K562 (cell line): Measurements from ENCODE around the gene VSIG10. TPM values are rescaled to one million over a fixed set of nuclear protein-coding genes. Genes with fewer than 3 reads are reported as not detected.

Source experiments
- ATAC-seq: fragments of 200-7000 bp; cut with Tn5 transposase; 3 replicates; pipeline ENCODE4 v1.9.1; 2020; ENCODE audit warnings: moderate library complexity
- BruUV-seq: library from RNA; stranded (reverse); fragments of 400-500 nt; replicated peaks from 2 replicates; lab custom pipeline; 2021; lab: Mats Ljungman, UMichigan
- CTCF ChIA-PET: fragments of 300-600 bp; formaldehyde crosslinking; extraction: SDS; loops from one replicate; lab custom pipeline; 2021; ENCODE audit warnings: low intra/inter-chr PET ratio; lab: Yijun Ruan, JAX
- POLR2A ChIA-PET: fragments of 300-600, 350-650 bp; sonication (Branson Sonifier 250); formaldehyde crosslinking; extraction: SDS; loops from one replicate; lab custom pipeline; 2021; ENCODE audit warnings: antibody characterized with exemption, inconsistent platforms; lab: Yijun Ruan, JAX
- DNase-seq, 4 experiments: peaks; one replicate each; pipeline versions ENCODE4 v3.0.0 to v3.0.0-alpha.2; 2011 to 2018; ENCODE audit warnings: low spot score in 3 of 4, mixed read lengths in 3 of 4; ENCODE audit errors: extremely low read depth in 1 of 4
- FAIRE-seq: peaks from 2 replicates; lab custom pipeline; 2011; peaks lifted over from hg19 to GRCh38; lab: Jason Lieb, UNC
- H2AFZ ChIP-seq: 2 replicates; pipeline ENCODE4 v1.6.0; 2011; ENCODE audit warnings: low read depth, low read length, control low read depth, inconsistent platforms
- H3K27ac ChIP-seq: fragments of 200-600 bp; 3 replicates; pipeline ENCODE4 v1.8.0; 2011; ENCODE audit warnings: low read depth, mild to moderate bottlenecking, control low read depth, inconsistent platforms, low read length, moderate library complexity, mixed read lengths; ENCODE audit errors: extremely low read depth
- H3K27me3 ChIP-seq, 2 experiments: fragments of 300-600 bp in 1 of 2; 2 replicates in 1 of 2; 3 replicates in 1 of 2; pipeline versions ENCODE4 v1.6.0 to v1.8.0; 2011; ENCODE audit warnings: inconsistent platforms in 2 of 2, low read length in 2 of 2, mild to moderate bottlenecking in 1 of 2, mixed read lengths in 1 of 2, moderate library complexity in 1 of 2; ENCODE audit not compliant: control insufficient read depth in 2 of 2, insufficient read depth in 2 of 2
- H3K36me3 ChIP-seq: fragments of 300-600 bp; 3 replicates; pipeline ENCODE4 v1.8.0; 2011; ENCODE audit warnings: mild to moderate bottlenecking, low read length, inconsistent platforms; ENCODE audit not compliant: control insufficient read depth, insufficient read depth
- H3K4me1 ChIP-seq, 2 experiments: fragments of 200-600 bp in 1 of 2; replicated peaks in 1 of 2; 2 replicates in 1 of 2; 3 replicates in 1 of 2; pipeline versions ENCODE4 v1.5.1 to v1.8.0; 2011; ENCODE audit warnings: inconsistent platforms in 2 of 2, low read length in 2 of 2, mild to moderate bottlenecking in 1 of 2, mixed read lengths in 1 of 2, moderate library complexity in 1 of 2; ENCODE audit not compliant: control insufficient read depth in 2 of 2, insufficient read depth in 2 of 2
- H3K4me2 ChIP-seq: 2 replicates; pipeline ENCODE4 v1.6.1; 2011; ENCODE audit warnings: low read length, control low read depth, inconsistent platforms, mixed read lengths; ENCODE audit not compliant: insufficient read depth
- H3K4me3 ChIP-seq: fragments of 200-600 bp; sonication (generic), shearing (Covaris generic); 2 replicates; pipeline ENCODE4 v1.5.1; 2016; ENCODE audit warnings: control low read depth, inconsistent platforms
- H3K79me2 ChIP-seq: fragments of 200-600 bp; 3 replicates; pipeline ENCODE4 v1.8.0; 2011; ENCODE audit warnings: low read length, inconsistent platforms; ENCODE audit not compliant: control insufficient read depth, insufficient read depth
- H3K9ac ChIP-seq, 2 experiments: 2 replicates each; pipeline versions ENCODE4 v1.6.0 to v1.6.1; 2011; ENCODE audit warnings: low read depth in 2 of 2, low read length in 2 of 2, control low read depth in 1 of 2, inconsistent platforms in 1 of 2, mild to moderate bottlenecking in 1 of 2, mixed read lengths in 1 of 2; ENCODE audit not compliant: insufficient read depth in 1 of 2
- H3K9me1 ChIP-seq: one replicate; pipeline ENCODE4 v1.6.0; 2011; ENCODE audit warnings: inconsistent platforms, mild to moderate bottlenecking, low read length, moderate library complexity; ENCODE audit not compliant: control insufficient read depth, insufficient read depth
- H3K9me3 ChIP-seq: replicated peaks from 2 replicates; pipeline ENCODE4 v1.5.1; 2011; ENCODE audit warnings: low read depth, low read length, inconsistent platforms; ENCODE audit not compliant: control insufficient read depth, insufficient read depth
- H4K20me1 ChIP-seq: replicated peaks from 2 replicates; pipeline ENCODE4 v1.6.1; 2011; ENCODE audit warnings: low read length, inconsistent platforms, mixed read lengths; ENCODE audit not compliant: control insufficient read depth, insufficient read depth
- ARID2 ChIP-seq: fragments of 450-650 bp; IDR thresholded peaks from 2 replicates; pipeline ENCODE4 v1.6.1; 2017; ENCODE audit warnings: antibody characterized with exemption, mild to moderate bottlenecking
- DACH1 ChIP-seq: fragments of 450-650 bp; IDR thresholded peaks from 2 replicates; pipeline ENCODE4 v1.6.1; 2018; ENCODE audit not compliant: partially characterized antibody
- GATA2 ChIP-seq: sonication (generic); formaldehyde crosslinking; IDR thresholded peaks from 2 replicates; pipeline ENCODE4 v1.4.0; 2020; ENCODE audit warnings: mild to moderate bottlenecking, missing genetic modification reagents
- GTF2A2 ChIP-seq: IDR thresholded peaks from 2 replicates; pipeline ENCODE4 v1.6.1; 2016; ENCODE audit warnings: mild to moderate bottlenecking, missing genetic modification characterization, missing compliant biosample characterization
- HMG20B ChIP-seq: fragments of 250-450 bp; sonication (Bioruptor Pico); IDR thresholded peaks from 2 replicates; pipeline ENCODE4 v1.5.0; 2021; ENCODE audit warnings: mild to moderate bottlenecking
- HOXB6 ChIP-seq: fragments of 250-450 bp; sonication (Bioruptor Pico); IDR thresholded peaks from 2 replicates; pipeline ENCODE4 v1.5.1; 2022; ENCODE audit warnings: mild to moderate bottlenecking, borderline replicate concordance
- JUN ChIP-seq, 2 experiments: sonication (generic) in 1 of 2; formaldehyde crosslinking in 1 of 2; IDR thresholded peaks; 2 replicates each; pipeline versions ENCODE4 v1.6.1 to v1.8.0; 2012 to 2022; ENCODE audit warnings: borderline replicate concordance in 2 of 2, mild to moderate bottlenecking in 2 of 2, improper control_type of control experiment in 1 of 2, low read depth in 1 of 2, low read length in 1 of 2, missing genetic modification reagents in 1 of 2
- MCM2 ChIP-seq: fragments of 450-650 bp; IDR thresholded peaks from 2 replicates; pipeline ENCODE4 v1.6.1; 2017; ENCODE audit warnings: low read depth, mild to moderate bottlenecking
- NFRKB ChIP-seq: fragments of 450-650 bp; IDR thresholded peaks from 2 replicates; pipeline ENCODE4 v1.6.1; 2016; ENCODE audit warnings: low read depth
- SIX5 ChIP-seq, 2 experiments: IDR thresholded peaks; 2 replicates each; pipeline ENCODE4 v1.6.1; 2011; ENCODE audit warnings: low read length in 2 of 2, borderline replicate concordance in 1 of 2, low read depth in 1 of 2, mild to moderate bottlenecking in 1 of 2, moderate library complexity in 1 of 2; ENCODE audit not compliant: insufficient read depth in 1 of 2
- SMAD1 ChIP-seq: fragments of 150-350 bp; IDR thresholded peaks from 2 replicates; pipeline ENCODE4 v1.6.1; 2014; ENCODE audit warnings: low read length, low read depth; ENCODE audit not compliant: partially characterized antibody
- ZNF239 ChIP-seq: fragments of 250-450 bp; sonication (Bioruptor Pico); IDR thresholded peaks from 2 replicates; pipeline ENCODE4 v1.4.0; 2020; ENCODE audit warnings: mild to moderate bottlenecking
- WGBS: fragments of 100-300 bp; shearing (Covaris generic); methylation state at CpG from one replicate; pipeline ENCODE4 v1.1.6; 2016; ENCODE audit warnings: low coverage, mixed read lengths; ENCODE audit not compliant: insufficient coverage; ENCODE audit errors: missing lambda C conversion rate; 5-methylcytosine and 5-hydroxymethylcytosine counted together
- in situ Hi-C: fragments of 300-500 bp; cut with MboI; formaldehyde crosslinking; loops from 4 replicates; pipeline ENCODE4 v1.15.0; 2018; ENCODE audit warnings: inconsistent platforms, mixed read lengths
- intact Hi-C: fragments of 100-400 bp; cut with micrococcal nuclease; formaldehyde crosslinking; loops from 2 replicates; pipeline ENCODE4 v1.14.2; 2022
- polyA plus RNA-seq, 8 experiments: library from polyadenylated mRNA; depleted of rRNA in 4 of 8; stranded (reverse) in 5 of 8; unstranded in 3 of 8; fragments of >200 nt; fragmentation: Nextera tagmentation in 2 of 8; fragmentation: Illumina TruSeq in 1 of 8; extraction: Ambion mirVana in 2 of 8; extraction: Trizol in 1 of 8; gene quantifications; 2 replicates each; pipeline versions ENCODE4 v1.2.1 to v1.2.3, GENCODE V29; 2011 to 2014; ENCODE audit warnings: inconsistent platforms in 1 of 8, missing spikeins in 1 of 8
- total RNA-seq, 7 experiments: library from RNA; depleted of rRNA in 6 of 7; stranded (reverse); fragments of >200 nt in 6 of 7; fragmentation: Illumina TruSeq in 2 of 7; extraction: Trizol in 2 of 7; gene quantifications; 2 replicates each; pipeline versions ENCODE4 v1.2.1 to v1.2.3, GENCODE V29; 2011 to 2021; ENCODE audit warnings: low replicate concordance in 1 of 7
- TF ChIP-seq, protein P1 (sequence below): fragments of 450-650 bp; IDR thresholded peaks from 2 replicates; pipeline ENCODE4 v1.6.1; 2017; ENCODE audit warnings: antibody characterized with exemption
- TF ChIP-seq, protein P2 (sequence below): IDR thresholded peaks from 2 replicates; pipeline ENCODE4 v1.6.1; 2012; ENCODE audit warnings: low read depth, low read length, improper control_type of control experiment, borderline replicate concordance
- TF ChIP-seq, protein P3 (sequence below): IDR thresholded peaks from 2 replicates; pipeline ENCODE4 v1.6.1; 2011; ENCODE audit not compliant: insufficient read length; ENCODE audit errors: extremely low read depth

Gene VSIG10
- total and polyA plus RNA-seq, 9 of the 15 experiments (the other 6 are each of a cell fraction or from before 2014, with no cell fraction given), result 4.1 to 8.8 (median 4.7) TPM

DNA sequence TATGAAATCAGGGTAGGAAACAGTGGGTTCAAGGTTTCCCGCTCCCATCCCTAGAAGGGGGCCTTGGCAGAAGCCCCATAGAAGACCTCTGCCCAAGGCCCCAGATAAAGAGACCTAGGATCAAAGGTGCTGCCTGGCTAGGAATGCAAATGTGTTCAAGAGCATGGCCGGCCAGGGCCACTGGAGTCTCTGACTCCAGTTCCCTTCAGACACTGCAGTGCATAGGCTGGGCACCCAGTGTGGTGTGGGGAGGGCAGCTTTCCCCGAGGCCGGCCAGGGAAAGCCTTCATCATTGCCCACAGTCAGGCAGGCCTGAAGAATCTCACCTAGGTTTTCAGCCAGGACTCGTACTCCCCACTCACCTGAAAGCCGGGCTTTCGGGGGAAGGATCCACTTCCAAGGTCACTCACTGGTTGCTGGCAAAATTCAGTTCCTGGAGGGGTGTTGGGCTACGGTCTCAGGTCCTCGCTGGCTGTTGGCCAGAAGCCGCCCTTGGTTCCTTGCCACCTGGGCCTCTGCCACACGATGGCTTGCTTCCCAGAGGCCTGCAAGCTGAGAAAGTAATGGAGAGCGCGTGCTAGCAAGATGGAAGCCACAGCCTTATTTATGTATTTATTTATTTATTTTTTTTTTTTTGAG, 22.4 kb upstream of the VSIG10 start (continued):
- TF ChIP-seq, protein P1, sequence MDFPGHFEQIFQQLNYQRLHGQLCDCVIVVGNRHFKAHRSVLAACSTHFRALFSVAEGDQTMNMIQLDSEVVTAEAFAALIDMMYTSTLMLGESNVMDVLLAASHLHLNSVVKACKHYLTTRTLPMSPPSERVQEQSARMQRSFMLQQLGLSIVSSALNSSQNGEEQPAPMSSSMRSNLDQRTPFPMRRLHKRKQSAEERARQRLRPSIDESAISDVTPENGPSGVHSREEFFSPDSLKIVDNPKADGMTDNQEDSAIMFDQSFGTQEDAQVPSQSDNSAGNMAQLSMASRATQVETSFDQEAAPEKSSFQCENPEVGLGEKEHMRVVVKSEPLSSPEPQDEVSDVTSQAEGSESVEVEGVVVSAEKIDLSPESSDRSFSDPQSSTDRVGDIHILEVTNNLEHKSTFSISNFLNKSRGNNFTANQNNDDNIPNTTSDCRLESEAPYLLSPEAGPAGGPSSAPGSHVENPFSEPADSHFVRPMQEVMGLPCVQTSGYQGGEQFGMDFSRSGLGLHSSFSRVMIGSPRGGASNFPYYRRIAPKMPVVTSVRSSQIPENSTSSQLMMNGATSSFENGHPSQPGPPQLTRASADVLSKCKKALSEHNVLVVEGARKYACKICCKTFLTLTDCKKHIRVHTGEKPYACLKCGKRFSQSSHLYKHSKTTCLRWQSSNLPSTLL, result no peak
- no peak for TF ChIP-seq HMG20B (CRISPR knock-in tag)
- no peak for TF ChIP-seq ZNF239
- TF ChIP-seq NFRKB, result no peak
- TF ChIP-seq MCM2, result no peak
- TF ChIP-seq SMAD1, result no peak

- BruUV-seq, result no TSS peak
- no peak overlapping the region for H3K4me3 ChIP-seq
- intact Hi-C loops (no loop called here), in situ Hi-C loops (no loop called here)
- no peaks in the 10 kb centered on the region for H3K9me3 ChIP-seq
- H3K4me2 ChIP-seq, result no peak overlapping the region
- H3K9ac ChIP-seq, result no peak overlapping the region
- TF ChIP-seq JUN (IDR thresholded peaks at IDR 0.05; ENCODE audit: borderline replicate concordance, low read depth, low read length) (no peak), JUN (CRISPR knock-in tag; IDR thresholded peaks at IDR 0.05; ENCODE audit: borderline replicate concordance) (no peak), SIX5 (IDR thresholded peaks at IDR 0.05; ENCODE audit: borderline replicate concordance in 1 of 2, insufficient read depth in 1 of 2, low read depth in 1 of 2, low read length in 2 of 2) (no peak), ARID2 (no peak), HOXB6 (no peak), GTF2A2 (tag) (no peak), GATA2 (no peak), DACH1 (no peak)
- TF ChIP-seq, protein P2, sequence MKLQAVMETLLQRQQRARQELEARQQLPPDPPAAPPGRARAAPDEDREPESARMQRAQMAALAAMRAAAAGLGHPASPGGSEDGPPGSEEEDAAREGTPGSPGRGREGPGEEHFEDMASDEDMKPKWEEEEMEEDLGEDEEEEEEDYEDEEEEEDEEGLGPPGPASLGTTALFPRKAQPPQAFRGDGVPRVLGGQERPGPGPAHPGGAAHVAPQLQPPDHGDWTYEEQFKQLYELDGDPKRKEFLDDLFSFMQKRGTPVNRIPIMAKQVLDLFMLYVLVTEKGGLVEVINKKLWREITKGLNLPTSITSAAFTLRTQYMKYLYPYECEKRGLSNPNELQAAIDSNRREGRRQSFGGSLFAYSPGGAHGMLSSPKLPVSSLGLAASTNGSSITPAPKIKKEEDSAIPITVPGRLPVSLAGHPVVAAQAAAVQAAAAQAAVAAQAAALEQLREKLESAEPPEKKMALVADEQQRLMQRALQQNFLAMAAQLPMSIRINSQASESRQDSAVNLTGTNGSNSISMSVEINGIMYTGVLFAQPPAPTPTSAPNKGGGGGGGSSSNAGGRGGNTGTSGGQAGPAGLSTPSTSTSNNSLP, result no peak
- TF ChIP-seq, protein P3, sequence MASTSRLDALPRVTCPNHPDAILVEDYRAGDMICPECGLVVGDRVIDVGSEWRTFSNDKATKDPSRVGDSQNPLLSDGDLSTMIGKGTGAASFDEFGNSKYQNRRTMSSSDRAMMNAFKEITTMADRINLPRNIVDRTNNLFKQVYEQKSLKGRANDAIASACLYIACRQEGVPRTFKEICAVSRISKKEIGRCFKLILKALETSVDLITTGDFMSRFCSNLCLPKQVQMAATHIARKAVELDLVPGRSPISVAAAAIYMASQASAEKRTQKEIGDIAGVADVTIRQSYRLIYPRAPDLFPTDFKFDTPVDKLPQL, result no peak
- POLR2A ChIA-PET, result interaction anchor here (0.6 kb wide), 1 partner anchor 796 kb away, joined by 3 read pairs; no protein-coding TSS in a partner anchor
- CTCF ChIA-PET, result interaction anchor here (0.6 kb wide), 1 partner anchor 1847 kb away, joined by 3 read pairs; no protein-coding TSS in a partner anchor
- WGBS, result 83% methylated on average over 4 of the region's 4 CpGs
- no peak for DNase-seq
- no peak overlapping the region for H3K27ac ChIP-seq
- H3K36me3 ChIP-seq, result no peaks in the 10 kb centered on the region; the same call in 2 of the 3 replicates
- no peak for FAIRE-seq
- no peaks in the 10 kb centered on the region for H4K20me1 ChIP-seq
- H3K27me3 ChIP-seq, result no peaks in the 10 kb centered on the region
- H3K4me1 ChIP-seq, result peaks cover 4 to 9% of the 10 kb centered on the region in 2 experiments; a peak in 4 of 5 replicates
- no peaks in the 10 kb centered on the region for H3K79me2 ChIP-seq
- no peaks in the 10 kb centered on the region for H3K9me1 ChIP-seq
- no peak for ATAC-seq
- H2AFZ ChIP-seq, result no peak overlapping the region
Measured at GRCh38 chr12:118125743-118126118, 21.9 kb upstream of the VSIG10 start.
